Glutamatergic neuron (in vitro differentiated cells): ENCODE data around the gene SDC4. TPM values are rescaled to one million over a fixed set of nuclear protein-coding genes. Genes with fewer than 3 reads are reported as not detected.

Experiments
- DNase-seq: peaks from one replicate; pipeline ENCODE4 v3.0.0; 2022
- H3K27ac Mint-ChIP-seq: one replicate; pipeline ENCODE4 v1.8.0; 2020; ENCODE audit warnings: mild to moderate bottlenecking, mixed read lengths, inconsistent platforms; ENCODE audit not compliant: unreplicated experiment
- H3K27me3 Mint-ChIP-seq: one replicate; pipeline ENCODE4 v1.8.0; 2020; ENCODE audit warnings: mild to moderate bottlenecking, moderate library complexity, mixed read lengths, inconsistent platforms; ENCODE audit not compliant: unreplicated experiment
- H3K36me3 Mint-ChIP-seq: one replicate; pipeline ENCODE4 v1.8.0; 2020; ENCODE audit warnings: mild to moderate bottlenecking, mixed read lengths, inconsistent platforms; ENCODE audit not compliant: unreplicated experiment
- H3K4me1 Mint-ChIP-seq: one replicate; pipeline ENCODE4 v1.8.0; 2020; ENCODE audit warnings: mild to moderate bottlenecking, low read depth, mixed read lengths, inconsistent platforms; ENCODE audit not compliant: unreplicated experiment
- H3K4me3 Mint-ChIP-seq: one replicate; pipeline ENCODE4 v1.8.0; 2020; ENCODE audit warnings: mild to moderate bottlenecking, mixed read lengths, inconsistent platforms; ENCODE audit not compliant: unreplicated experiment
- H3K9me3 Mint-ChIP-seq: one replicate; pipeline ENCODE4 v1.8.0; 2020; ENCODE audit warnings: mild to moderate bottlenecking, moderate library complexity, mixed read lengths, inconsistent platforms; ENCODE audit not compliant: unreplicated experiment
- CTCF ChIP-seq: fragments of 200-600 bp; sonication (generic); IDR thresholded peaks from one replicate; pipeline ENCODE4 v1.5.0; 2021; ENCODE audit not compliant: partially characterized antibody, unreplicated experiment
- total RNA-seq: library from RNA; stranded (reverse); fragmentation: NEBNext Ultra II Directional; extraction: Animal tissue kit (Norgen Biotek cat#: 25700); gene quantifications from one replicate; pipeline ENCODE4 v1.2.1, GENCODE V29; 2021; ENCODE audit not compliant: unreplicated experiment

Gene SDC4
- total RNA-seq, 1 donor from 2014 or later, result 0.61 TPM

- no peaks in the 10 kb centered on the region for H3K4me1 Mint-ChIP-seq
- H3K9me3 Mint-ChIP-seq, result peaks cover 1% of the 10 kb centered on the region
- H3K27me3 Mint-ChIP-seq, result peaks cover 4% of the 10 kb centered on the region
- TF ChIP-seq CTCF, result no peak
- no peaks in the 10 kb centered on the region for H3K36me3 Mint-ChIP-seq
- H3K4me3 Mint-ChIP-seq, result no peak overlapping the region
- DNase-seq, result no peak
- no peak overlapping the region for H3K27ac Mint-ChIP-seq
Measured at GRCh38 chr20:45374966-45375365, 26.7 kb upstream of the SDC4 start.

GRCh38 chr20:45374101-45374467 lies 25.9 kb upstream of the SDC4 start:
- DNase-seq, result no peak
- TF ChIP-seq CTCF, result no peak
- Mint-ChIP-seq H3K9me3 (peaks cover 1% of the 10 kb centered on the region), H3K27me3 (peaks cover 2% of the 10 kb centered on the region), H3K36me3 (no peaks in the 10 kb centered on the region), H3K4me1 (no peaks in the 10 kb centered on the region), H3K27ac (peak overlapping the region; percentile 12), H3K4me3 (peak overlapping the region; percentile 15)

- no peak overlapping the region for H3K27ac Mint-ChIP-seq
- TF ChIP-seq CTCF, result peak; percentile 59
- DNase-seq, result peak; percentile 81
- H3K9me3 Mint-ChIP-seq, result peaks cover 1% of the 10 kb centered on the region
- peak overlapping the region; percentile 76 for H3K4me3 Mint-ChIP-seq
- no peaks in the 10 kb centered on the region for H3K4me1 Mint-ChIP-seq
- peaks cover 2% of the 10 kb centered on the region for H3K27me3 Mint-ChIP-seq
- no peaks in the 10 kb centered on the region for H3K36me3 Mint-ChIP-seq
Measured at GRCh38 chr20:45373353-45374100, 25.3 kb upstream of the SDC4 start.

- H3K27me3 Mint-ChIP-seq, result peaks cover 2% of the 10 kb centered on the region
- H3K27ac Mint-ChIP-seq, result no peak overlapping the region
- peaks cover 1% of the 10 kb centered on the region for H3K9me3 Mint-ChIP-seq
- no peak for TF ChIP-seq CTCF
- H3K36me3 Mint-ChIP-seq, result no peaks in the 10 kb centered on the region
- no peak overlapping the region for H3K4me3 Mint-ChIP-seq
- no peak for DNase-seq
- H3K4me1 Mint-ChIP-seq, result no peaks in the 10 kb centered on the region
Measured at GRCh38 chr20:45372646-45373352, 24.6 kb upstream of the SDC4 start.

- Mint-ChIP-seq H3K27me3 (peaks cover 4% of the 10 kb centered on the region), H3K4me3 (no peak overlapping the region), H3K4me1 (no peaks in the 10 kb centered on the region), H3K27ac (no peak overlapping the region), H3K36me3 (no peaks in the 10 kb centered on the region), H3K9me3 (peaks cover 1% of the 10 kb centered on the region)
- no peak for DNase-seq
- TF ChIP-seq CTCF, result no peak
Measured at GRCh38 chr20:45372241-45372640, 24.0 kb upstream of the SDC4 start.
